NCI-H82 (cell line): ENCODE data around the gene PPP2R3C.
A peak's percentile ranks its signal among the peaks of the same experiment; 100 is the strongest.
"Not testable (repeated sequence)": the region's sequence is repeated elsewhere in the genome, so short reads cannot be mapped to it uniquely, and the experiment has no call there.

ENCODE experiments used
- DNase-seq: peaks from one replicate; lab custom pipeline; 2025; lab: John Stamatoyannopoulos, UW

Gene PPP2R3C

GRCh38 chr14:35121887-35122695, at the start of gene PPP2R3C, which contains the start of gene PRORP:
PPP2R3C (minus strand) TSS chr14:35121990; CDS start chr14:35121959, 31 bp downstream.
PRORP (plus strand) TSS chr14:35122552; CDS start chr14:35123246, 694 bp downstream.
- DNase-seq: peak; percentile 90

GRCh38 chr14:35167496-35167895, 45.7 kb upstream of the PPP2R3C start:
- no peak for DNase-seq

- DNase-seq: no peak
Observed at GRCh38 chr14:35164849-35165248, 43.1 kb upstream of the PPP2R3C start.

- DNase-seq: no peak
Observed at GRCh38 chr14:35163384-35163783, 41.6 kb upstream of the PPP2R3C start.

GRCh38 chr14:35161231-35161630, 39.4 kb upstream of the PPP2R3C start:
- no peak for DNase-seq

- no peak for DNase-seq
Observed at GRCh38 chr14:35159742-35160409, 38.1 kb upstream of the PPP2R3C start.

GRCh38 chr14:35158951-35159653, 37.3 kb upstream of the PPP2R3C start:
- DNase-seq: peak; percentile 60

GRCh38 chr14:35158491-35158890, 36.7 kb upstream of the PPP2R3C start:
- no peak for DNase-seq

- DNase-seq: no peak
Observed at GRCh38 chr14:35155962-35156361, 34.2 kb upstream of the PPP2R3C start.

- no peak for DNase-seq
Observed at GRCh38 chr14:35154016-35154415, 32.2 kb upstream of the PPP2R3C start.

- DNase-seq: not testable (repeated sequence)
Observed at GRCh38 chr14:35152531-35152930, 30.7 kb upstream of the PPP2R3C start.

GRCh38 chr14:35149239-35149638, 27.4 kb upstream of the PPP2R3C start:
- no peak for DNase-seq

GRCh38 chr14:35147711-35148110, 25.9 kb upstream of the PPP2R3C start:
- DNase-seq: no peak

- no peak for DNase-seq
Observed at GRCh38 chr14:35147186-35147585, 25.4 kb upstream of the PPP2R3C start.

GRCh38 chr14:35146711-35147149, 24.9 kb upstream of the PPP2R3C start:
- no peak for DNase-seq

GRCh38 chr14:35144029-35144428, 22.2 kb upstream of the PPP2R3C start:
- no peak for DNase-seq

- DNase-seq: peak; percentile 48
Observed at GRCh38 chr14:35140718-35141581, 19.2 kb upstream of the PPP2R3C start.

GRCh38 chr14:35138585-35138984, 16.8 kb upstream of the PPP2R3C start:
- DNase-seq: no peak

- DNase-seq: no peak
Observed at GRCh38 chr14:35134329-35135123, 12.7 kb upstream of the PPP2R3C start.

- DNase-seq: no peak
Observed at GRCh38 chr14:35133542-35134328, 11.9 kb upstream of the PPP2R3C start.
